Measurements from ENCODE around the gene FKBP6. TPM values are rescaled to one million over a fixed set of nuclear protein-coding genes. Genes with fewer than 3 reads are reported as not detected.

Gene FKBP6
- polyA plus RNA-seq, 1 donor from 2014 or later, result not detected

- Histone ChIP-seq H2AFZ (ENCODE audit: low read depth, low read length) (no peak overlapping the region), H3K9me3 (ENCODE audit: low read length) (no peaks in the 10 kb centered on the region), H3K4me2 (ENCODE audit: low read length) (no peak overlapping the region), H3K36me3 (ENCODE audit: insufficient read depth, low read length) (no peaks in the 10 kb centered on the region), H3F3A (ENCODE audit: insufficient read depth, low read length, poor library complexity, severe bottlenecking) (no peaks in the 10 kb centered on the region), H3K9ac (ENCODE audit: low read length) (no peak overlapping the region), H3K4me3 (ENCODE audit: low read length) (no peak overlapping the region), H4K20me1 (ENCODE audit: insufficient read depth) (no peaks in the 10 kb centered on the region), H3K27me3 (ENCODE audit: insufficient read depth, low read depth, low read length) (no peaks in the 10 kb centered on the region), H3K27ac (ENCODE audit: low read length) (no peak overlapping the region), H3K9me2 (ENCODE audit: insufficient read depth, low read length) (no peaks in the 10 kb centered on the region), H3K79me2 (replicated peaks; ENCODE audit: insufficient read depth, low read length) (no peaks in the 10 kb centered on the region)
- no peak for TF ChIP-seq MXI1 (conservative IDR thresholded peaks at IDR 0.05; ENCODE audit: poor library complexity, severe bottlenecking)
- TF ChIP-seq SMC3 (conservative IDR thresholded peaks at IDR 0.05; ENCODE audit: poor library complexity), result no peak
- TF ChIP-seq REST (IDR thresholded peaks at IDR 0.05; ENCODE audit: borderline replicate concordance), result no peak
- no peak for TF ChIP-seq RAD21 (conservative IDR thresholded peaks at IDR 0.05)
- TF ChIP-seq POLR2AphosphoS5 (IDR thresholded peaks at IDR 0.05), result no peak
- TF ChIP-seq EZH2 (IDR thresholded peaks at IDR 0.05; ENCODE audit: borderline replicate concordance, insufficient read depth, low read length, poor library complexity, severe bottlenecking), result no peak
- TF ChIP-seq EP300 (conservative IDR thresholded peaks at IDR 0.05; ENCODE audit: poor library complexity, severe bottlenecking), result no peak
- no peak for TF ChIP-seq CTCF (IDR thresholded peaks at IDR 0.05; ENCODE audit: poor library complexity, severe bottlenecking)
- no peak for TF ChIP-seq TAF1 (IDR thresholded peaks at IDR 0.05; ENCODE audit: low read depth)
These were observed 66.5 kb downstream of the FKBP6 start for GRCh38 chr7:73394422-73394821.

GRCh38 chr7:73395538-73396503, 67.9 kb downstream of the FKBP6 start:
- Histone ChIP-seq H2AFZ (ENCODE audit: low read depth, low read length) (no peak overlapping the region), H3K9ac (ENCODE audit: low read length) (no peak overlapping the region), H3K27me3 (ENCODE audit: insufficient read depth, low read depth, low read length) (no peaks in the 10 kb centered on the region)

More at GRCh38 chr7:73395538-73396503, 67.9 kb downstream of the FKBP6 start:
- H3K4me3 ChIP-seq (ENCODE audit: low read length), result no peak overlapping the region
- H3K9me3 ChIP-seq (ENCODE audit: low read length), result no peaks in the 10 kb centered on the region
- H3K79me2 ChIP-seq (replicated peaks; ENCODE audit: insufficient read depth, low read length), result no peaks in the 10 kb centered on the region
- no peaks in the 10 kb centered on the region for H4K20me1 ChIP-seq (ENCODE audit: insufficient read depth)
- H3K4me2 ChIP-seq (ENCODE audit: low read length), result no peak overlapping the region
- no peaks in the 10 kb centered on the region for H3K9me2 ChIP-seq (ENCODE audit: insufficient read depth, low read length)
- no peaks in the 10 kb centered on the region for H3K36me3 ChIP-seq (ENCODE audit: insufficient read depth, low read length)
- H3K27ac ChIP-seq (ENCODE audit: low read length), result no peak overlapping the region
- no peaks in the 10 kb centered on the region for H3F3A ChIP-seq (ENCODE audit: insufficient read depth, low read length, poor library complexity, severe bottlenecking)
- TF ChIP-seq RAD21 (conservative IDR thresholded peaks at IDR 0.05) (no peak), TAF1 (IDR thresholded peaks at IDR 0.05; ENCODE audit: low read depth) (no peak)

All from neural cell (in vitro differentiated cells).